Astrocyte of the spinal cord (primary cell): ENCODE results near the gene NPAS3.

Experiments
- DNase-seq: peaks from one replicate; pipeline ENCODE4 v3.0.0; 2011; ENCODE audit warnings: low read depth, low spot score
- H3K4me3 ChIP-seq: 2 replicates; pipeline ENCODE4 v1.5.1; 2011; ENCODE audit warnings: low read depth, mild to moderate bottlenecking, low read length, moderate library complexity
- in situ Hi-C: cut with HindIII; loops from 2 replicates; pipeline ENCODE4 v1.10.0; 2017; ENCODE audit warnings: low sequenced_read_pairs
- TF ChIP-seq, protein P1 (sequence below): IDR thresholded peaks from 2 replicates; pipeline ENCODE4 v1.5.1; 2012; ENCODE audit warnings: low read depth, mild to moderate bottlenecking, low read length, inconsistent platforms

The NPAS3 gene

DNA sequence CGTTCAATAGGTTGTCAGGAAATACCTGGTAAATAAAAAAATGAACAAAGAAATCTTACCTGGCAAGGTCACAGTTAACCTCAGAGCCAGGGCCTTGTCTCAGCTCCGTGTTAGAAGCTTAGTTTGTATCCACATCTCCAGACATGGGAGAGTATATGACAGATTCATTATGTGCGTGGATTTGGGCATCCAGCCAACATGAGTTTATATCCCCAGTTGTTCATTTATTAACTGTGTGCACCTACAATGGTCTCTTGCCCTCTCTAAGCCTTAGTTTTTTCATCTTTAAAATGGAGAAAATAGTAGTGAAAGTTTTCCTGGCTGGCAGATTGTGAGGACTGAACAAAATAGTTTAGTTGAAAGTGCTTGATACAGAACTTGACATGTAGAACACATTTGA lies 437.8 kb downstream of the NPAS3 start:
- H3K4me3 ChIP-seq: no peak overlapping the region
- DNase-seq: no peak
- TF ChIP-seq, protein P1, sequence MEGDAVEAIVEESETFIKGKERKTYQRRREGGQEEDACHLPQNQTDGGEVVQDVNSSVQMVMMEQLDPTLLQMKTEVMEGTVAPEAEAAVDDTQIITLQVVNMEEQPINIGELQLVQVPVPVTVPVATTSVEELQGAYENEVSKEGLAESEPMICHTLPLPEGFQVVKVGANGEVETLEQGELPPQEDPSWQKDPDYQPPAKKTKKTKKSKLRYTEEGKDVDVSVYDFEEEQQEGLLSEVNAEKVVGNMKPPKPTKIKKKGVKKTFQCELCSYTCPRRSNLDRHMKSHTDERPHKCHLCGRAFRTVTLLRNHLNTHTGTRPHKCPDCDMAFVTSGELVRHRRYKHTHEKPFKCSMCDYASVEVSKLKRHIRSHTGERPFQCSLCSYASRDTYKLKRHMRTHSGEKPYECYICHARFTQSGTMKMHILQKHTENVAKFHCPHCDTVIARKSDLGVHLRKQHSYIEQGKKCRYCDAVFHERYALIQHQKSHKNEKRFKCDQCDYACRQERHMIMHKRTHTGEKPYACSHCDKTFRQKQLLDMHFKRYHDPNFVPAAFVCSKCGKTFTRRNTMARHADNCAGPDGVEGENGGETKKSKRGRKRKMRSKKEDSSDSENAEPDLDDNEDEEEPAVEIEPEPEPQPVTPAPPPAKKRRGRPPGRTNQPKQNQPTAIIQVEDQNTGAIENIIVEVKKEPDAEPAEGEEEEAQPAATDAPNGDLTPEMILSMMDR: no peak
- in situ Hi-C loops: no loop called here

DNA sequence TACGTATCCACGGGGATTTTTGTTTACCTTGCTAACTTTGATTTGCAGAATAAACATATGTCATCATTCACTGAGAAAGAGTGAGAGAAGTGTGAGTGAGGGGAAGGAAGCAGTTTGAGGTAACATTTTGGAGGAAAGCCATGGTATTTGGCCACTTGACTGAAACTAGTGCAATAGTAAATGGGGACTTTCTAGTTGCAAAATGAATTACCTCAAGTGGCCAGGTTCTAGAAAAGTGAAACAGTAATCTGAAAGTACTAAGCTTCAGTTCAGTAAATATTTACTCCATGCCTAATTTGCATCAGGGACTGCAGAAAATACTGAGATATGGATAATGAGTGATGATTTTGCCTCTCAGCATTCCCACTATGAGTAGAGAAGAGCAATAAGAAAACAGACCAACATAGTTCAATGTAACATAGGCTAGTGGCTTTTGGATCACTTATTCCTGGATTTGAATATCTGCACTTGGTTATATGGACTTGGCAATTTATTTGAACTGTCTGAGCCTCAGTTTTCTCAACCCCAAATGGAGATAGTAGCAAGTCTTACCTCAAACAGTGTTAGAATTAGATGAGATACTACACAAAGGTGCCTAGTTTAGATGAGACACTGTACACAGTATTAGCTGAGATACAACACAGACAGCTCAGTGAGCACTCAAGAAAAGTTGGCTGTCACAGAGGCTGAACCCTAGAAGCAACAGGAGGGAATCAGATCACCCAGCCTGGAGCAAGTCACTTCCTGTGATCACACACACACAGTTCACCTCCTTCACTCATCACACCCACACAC lies 439.1 kb downstream of the NPAS3 start:
- H3K4me3 ChIP-seq: no peak overlapping the region
- TF ChIP-seq, protein P1: no peak
- no peak for DNase-seq
- in situ Hi-C loops: no loop called here

DNA sequence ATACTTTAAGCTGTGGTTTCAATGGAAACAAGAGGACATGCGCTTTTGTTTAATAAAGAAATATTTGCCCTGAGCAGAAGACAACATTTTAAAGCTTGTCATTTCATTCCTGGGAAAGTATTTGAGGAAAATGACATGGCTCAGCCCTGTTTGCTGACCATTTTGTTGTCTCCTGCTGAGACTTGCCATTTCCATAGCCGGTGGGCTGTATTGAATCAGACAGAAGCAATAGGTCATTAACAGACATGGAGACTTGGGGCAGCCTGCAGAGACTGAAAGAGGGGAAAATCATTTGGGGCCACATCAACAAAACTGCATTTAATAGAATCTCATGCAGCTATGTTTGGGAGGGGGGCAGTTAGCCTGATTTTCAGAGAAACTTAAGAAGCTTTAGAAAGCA lies 443.0 kb downstream of the NPAS3 start:
- in situ Hi-C loops: no loop called here
- no peak overlapping the region for H3K4me3 ChIP-seq
- DNase-seq: no peak
- TF ChIP-seq, protein P1: no peak

DNA sequence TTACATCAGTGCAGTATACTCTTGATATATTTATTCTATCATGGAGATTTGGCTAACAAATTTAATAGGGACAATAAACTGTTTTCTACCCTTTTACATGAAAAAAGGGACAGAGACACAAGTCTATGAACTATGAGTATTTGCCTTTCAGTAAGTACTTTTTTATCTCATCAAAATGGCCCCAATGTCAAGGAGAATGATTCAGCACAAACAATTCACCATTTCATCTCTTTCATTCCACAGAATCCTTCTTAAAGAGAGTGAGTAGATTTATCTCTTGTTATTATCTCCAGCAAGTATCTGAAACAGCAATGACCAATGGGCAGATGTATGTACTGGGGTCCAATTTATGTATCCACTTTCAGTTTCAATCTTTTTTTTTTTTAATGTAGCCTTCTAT lies 447.5 kb downstream of the NPAS3 start:
- no peak overlapping the region for H3K4me3 ChIP-seq
- no peak for DNase-seq
- in situ Hi-C loops: no loop called here
- TF ChIP-seq, protein P1: no peak

DNA sequence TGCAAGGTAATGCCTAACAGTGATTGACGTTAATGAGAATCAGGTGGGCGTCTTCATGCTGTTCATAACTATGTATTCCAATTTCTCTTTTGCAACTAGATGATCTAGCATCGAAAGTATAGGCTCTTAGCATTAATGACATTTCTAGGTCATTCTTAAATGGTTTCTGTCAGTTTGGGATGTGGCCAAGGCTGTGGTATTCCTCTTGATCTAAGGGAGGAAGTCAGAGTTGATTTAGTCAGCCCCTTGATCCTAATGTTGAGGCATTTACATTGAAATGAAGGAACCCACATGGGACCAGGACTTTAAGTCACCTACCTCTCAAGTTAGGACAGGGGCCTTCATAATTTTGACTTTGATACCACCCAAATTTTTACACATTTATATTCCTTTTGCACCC lies 448.1 kb downstream of the NPAS3 start:
- in situ Hi-C loops: no loop called here
- H3K4me3 ChIP-seq: no peak overlapping the region
- TF ChIP-seq, protein P1: no peak
- DNase-seq: peak; percentile 14

DNA sequence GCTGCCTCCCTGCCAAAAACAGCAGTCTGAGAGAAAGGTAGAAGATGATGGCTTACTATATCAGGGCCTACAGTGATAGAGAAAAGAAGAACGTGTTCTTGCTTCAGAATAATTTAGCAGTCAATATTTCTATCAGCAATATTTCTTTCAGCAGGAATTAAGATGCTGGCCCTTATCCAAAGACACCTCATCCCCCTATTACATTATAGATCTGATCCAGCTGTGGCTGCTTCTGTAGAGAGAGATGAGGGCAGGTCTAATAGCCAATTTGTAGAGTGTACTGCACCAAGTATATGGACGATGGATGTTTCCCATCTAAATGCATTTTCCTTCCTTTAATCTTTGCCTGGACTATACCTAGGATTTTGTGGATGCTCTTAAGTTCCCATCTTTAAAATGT lies 451.7 kb downstream of the NPAS3 start:
- TF ChIP-seq, protein P1: no peak
- in situ Hi-C loops: no loop called here

More for the DNA sequence above, 451.7 kb downstream of the NPAS3 start:
- no peak overlapping the region for H3K4me3 ChIP-seq
- DNase-seq: no peak
